GM15510 (cell line): ENCODE data around the gene TUBGCP3.
A peak's percentile ranks its signal among the peaks of the same experiment; 100 is the strongest.

ENCODE experiments used
- POLR2A ChIP-seq: IDR thresholded peaks from 3 replicates; pipeline ENCODE4 v1.6.1; 2011; ENCODE audit warnings: borderline replicate concordance; ENCODE audit not compliant: insufficient read length; ENCODE audit errors: extremely low read depth

Gene TUBGCP3

GRCh38 chr13:112587764-112588489 lies at the start of gene TUBGCP3:
Gene TUBGCP3, minus strand, starts transcription at chr13:112588153. Its CDS starts 173 bp downstream, at chr13:112587980.
- TF ChIP-seq POLR2A = peak; percentile 81

- no peak for TF ChIP-seq POLR2A
Measured at GRCh38 chr13:112637017-112637801, 49.3 kb upstream of the TUBGCP3 start.

GRCh38 chr13:112636401-112636975 lies 48.5 kb upstream of the TUBGCP3 start:
- no peak for TF ChIP-seq POLR2A

GRCh38 chr13:112635323-112635722 lies 47.4 kb upstream of the TUBGCP3 start:
- TF ChIP-seq POLR2A = no peak

GRCh38 chr13:112634102-112634501 lies 46.1 kb upstream of the TUBGCP3 start:
- TF ChIP-seq POLR2A = no peak

- TF ChIP-seq POLR2A = no peak
Measured at GRCh38 chr13:112629161-112629560, 41.2 kb upstream of the TUBGCP3 start.

- no peak for TF ChIP-seq POLR2A
Measured at GRCh38 chr13:112627161-112627560, 39.2 kb upstream of the TUBGCP3 start.

GRCh38 chr13:112626761-112627160 lies 38.8 kb upstream of the TUBGCP3 start:
- TF ChIP-seq POLR2A = no peak

GRCh38 chr13:112626124-112626523 lies 38.2 kb upstream of the TUBGCP3 start:
- TF ChIP-seq POLR2A = no peak

- TF ChIP-seq POLR2A = no peak
Measured at GRCh38 chr13:112625698-112626097, 37.7 kb upstream of the TUBGCP3 start.

- no peak for TF ChIP-seq POLR2A
Measured at GRCh38 chr13:112624602-112625430, 36.9 kb upstream of the TUBGCP3 start.

GRCh38 chr13:112624040-112624439 lies 36.1 kb upstream of the TUBGCP3 start:
- TF ChIP-seq POLR2A = no peak

GRCh38 chr13:112623051-112623711 lies 35.2 kb upstream of the TUBGCP3 start:
- TF ChIP-seq POLR2A = no peak

GRCh38 chr13:112622375-112622774 lies 34.4 kb upstream of the TUBGCP3 start:
- no peak for TF ChIP-seq POLR2A
